Frontal cortex (tissue), 4 donors: Measurements from ENCODE around the gene LRFN2. TPM values are rescaled to one million over a fixed set of nuclear protein-coding genes. Genes with fewer than 3 reads are reported as not detected.

Source experiments
- DNase-seq, 2 donors: peaks; one replicate each; pipeline ENCODE4 v3.0.0; 2012; ENCODE audit warnings: low spot score in 2 of 2
- FAIRE-seq: peaks from 2 replicates; lab custom pipeline; 2012; peaks lifted over from hg19 to GRCh38; lab: Jason Lieb, UNC
- total RNA-seq: library from RNA; depleted of rRNA; stranded (reverse); fragments of >200 nt; gene quantifications from one replicate; pipeline ENCODE4 v1.2.3, GENCODE V29; 2014
- donor health status: control.
- donor health status: control.
- donor health status: control.

The LRFN2 gene
- total RNA-seq, 1 donor from 2014 or later = 24.1 TPM

- DNase-seq (no peak), FAIRE-seq (no peak)
Observed at GRCh38 chr6:40485300-40485699, 101.9 kb downstream of the LRFN2 start.

GRCh38 chr6:40484066-40484465 lies 103.1 kb downstream of the LRFN2 start:
- FAIRE-seq = no peak
- DNase-seq = no peak

- FAIRE-seq (no peak), DNase-seq (peak in 1 of 2 donors; percentile 27)
Observed at GRCh38 chr6:40482532-40482931, 104.6 kb downstream of the LRFN2 start.

- no peak for FAIRE-seq
- DNase-seq = no peak
Observed at GRCh38 chr6:40480678-40481077, 106.5 kb downstream of the LRFN2 start.

GRCh38 chr6:40479706-40480105 lies 107.5 kb downstream of the LRFN2 start:
- FAIRE-seq (no peak), DNase-seq (no peak)

GRCh38 chr6:40477246-40478126 lies 109.7 kb downstream of the LRFN2 start:
- DNase-seq = peak in 1 of 2 donors; percentile 26
- FAIRE-seq = no peak

GRCh38 chr6:40476673-40477072 lies 110.5 kb downstream of the LRFN2 start:
- FAIRE-seq = no peak
- no peak for DNase-seq

- FAIRE-seq = no peak
- DNase-seq = no peak
Observed at GRCh38 chr6:40474937-40475336, 112.2 kb downstream of the LRFN2 start.

- DNase-seq = no peak
- no peak for FAIRE-seq
Observed at GRCh38 chr6:40473026-40473425, 114.1 kb downstream of the LRFN2 start.

- DNase-seq (no peak), FAIRE-seq (no peak)
Observed at GRCh38 chr6:40472353-40472752, 114.8 kb downstream of the LRFN2 start.

GRCh38 chr6:40471243-40471642 lies 115.9 kb downstream of the LRFN2 start:
- no peak for FAIRE-seq

GRCh38 chr6:40469323-40469722 lies 117.8 kb downstream of the LRFN2 start:
- DNase-seq (no peak), FAIRE-seq (no peak)

More at GRCh38 chr6:40471243-40471642, 115.9 kb downstream of the LRFN2 start:
- DNase-seq = no peak

- FAIRE-seq (no peak), DNase-seq (no peak)
Observed at GRCh38 chr6:40466986-40467539, 120.1 kb downstream of the LRFN2 start.

- DNase-seq (no peak), FAIRE-seq (no peak)
Observed at GRCh38 chr6:40461643-40462042, 125.5 kb downstream of the LRFN2 start.

GRCh38 chr6:40460380-40460779 lies 126.8 kb downstream of the LRFN2 start:
- FAIRE-seq = no peak
- DNase-seq = no peak

GRCh38 chr6:40457261-40457660 lies 129.9 kb downstream of the LRFN2 start:
- no peak for DNase-seq
- FAIRE-seq = no peak

GRCh38 chr6:40456390-40457013 lies 130.7 kb downstream of the LRFN2 start:
- FAIRE-seq = no peak
- no peak for DNase-seq

- no peak for DNase-seq
- no peak for FAIRE-seq
Observed at GRCh38 chr6:40455686-40456389, 131.3 kb downstream of the LRFN2 start.

GRCh38 chr6:40450483-40450882 lies 136.7 kb downstream of the LRFN2 start:
- FAIRE-seq = no peak
- DNase-seq = no peak

GRCh38 chr6:40444811-40445210 lies 142.4 kb downstream of the LRFN2 start:
- no peak for FAIRE-seq
- no peak for DNase-seq
